GM13976 (cell line): Measurements from ENCODE around the gene LBHD2.

Source experiments
- DNase-seq: peaks from one replicate; pipeline ENCODE4 v3.0.0; 2012; ENCODE audit warnings: low spot score
- CTCF ChIP-seq: IDR thresholded peaks from 2 replicates; pipeline ENCODE4 v1.5.1; 2012; ENCODE audit warnings: borderline replicate concordance, mild to moderate bottlenecking; ENCODE audit not compliant: insufficient read depth; ENCODE audit errors: extremely low read depth, missing control alignments, control extremely low read depth
- in situ Hi-C: fragments of 300-500 bp; cut with MboI; formaldehyde crosslinking; loops from one replicate; pipeline ENCODE4 v1.12.0; 2022; ENCODE audit warnings: low sequenced_read_pairs, mixed read lengths, inconsistent platforms; ENCODE audit not compliant: unreplicated experiment

Gene LBHD2

DNA sequence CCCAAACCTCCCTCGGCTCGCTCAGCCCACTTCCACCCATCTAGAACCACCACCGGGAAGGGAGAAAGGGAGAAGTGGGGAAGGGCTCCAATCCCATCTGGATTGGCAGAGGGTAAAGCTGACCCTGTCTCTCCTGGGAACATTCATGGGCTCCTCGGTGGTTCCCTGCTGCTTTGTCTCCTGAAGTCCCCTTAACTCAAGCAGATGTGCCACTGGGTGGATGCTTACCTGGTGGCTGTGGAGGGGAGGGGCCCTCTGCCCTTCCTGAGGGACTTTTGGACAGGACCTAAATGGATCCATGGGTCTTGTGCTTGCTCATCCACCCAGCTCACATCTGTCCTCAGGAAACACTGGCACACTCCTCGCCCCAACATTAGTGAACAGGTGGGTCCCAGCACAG lies 24.5 kb upstream of the LBHD2 start:
- DNase-seq: no peak
- TF ChIP-seq CTCF: no peak
- in situ Hi-C loops: no loop called here

- no peak for DNase-seq
- in situ Hi-C loops: no loop called here
- no peak for TF ChIP-seq CTCF
These were observed 22.5 kb upstream of the LBHD2 start for GRCh38 chr14:103061482-103061976.

DNA sequence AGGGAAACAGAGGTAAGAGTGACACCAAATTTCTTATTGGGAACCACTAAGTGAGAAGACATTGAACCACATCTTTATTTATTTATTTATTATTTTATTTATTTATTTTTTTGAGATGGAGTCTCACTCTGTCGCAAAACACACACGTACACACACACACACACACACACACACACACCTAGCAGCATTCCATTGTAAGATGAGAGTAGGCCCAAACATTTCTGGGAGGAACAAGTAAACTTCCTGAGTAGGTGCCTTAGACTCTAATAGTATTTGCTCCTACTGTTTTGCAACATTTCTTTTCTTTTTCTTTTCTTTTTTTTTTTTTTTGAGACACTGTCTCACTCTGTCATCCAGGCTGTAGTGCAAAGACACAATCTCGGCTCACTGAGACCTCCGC lies 19.6 kb upstream of the LBHD2 start:
- no peak for TF ChIP-seq CTCF
- DNase-seq: no peak
- in situ Hi-C loops: no loop called here

DNA sequence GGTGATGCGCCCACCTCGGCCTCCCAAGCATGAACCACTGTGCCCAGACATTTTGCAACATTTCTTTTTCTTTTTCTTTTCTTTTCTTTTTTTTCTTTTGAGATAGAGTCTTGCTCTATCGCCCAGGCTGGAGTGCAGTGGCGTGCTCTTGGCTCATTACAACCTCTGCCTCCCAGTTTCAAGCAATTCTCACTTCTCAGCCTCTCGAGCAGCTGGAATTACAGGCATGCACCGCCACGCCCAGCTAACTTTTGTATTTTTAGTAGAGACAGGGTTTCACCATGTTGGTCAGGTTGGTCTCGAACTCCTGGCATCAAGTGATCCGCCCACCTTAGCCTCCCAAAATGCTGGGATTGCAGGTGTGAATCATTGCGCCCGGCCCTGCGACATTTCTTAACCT lies 19.0 kb upstream of the LBHD2 start:
- in situ Hi-C loops: no loop called here
- DNase-seq: no peak
- no peak for TF ChIP-seq CTCF

- in situ Hi-C loops: no loop called here
- no peak for TF ChIP-seq CTCF
- DNase-seq: no peak
These were observed 18.1 kb upstream of the LBHD2 start for GRCh38 chr14:103065861-103066260.

- DNase-seq: no peak
- TF ChIP-seq CTCF: no peak
- in situ Hi-C loops: no loop called here
These were observed 17.6 kb upstream of the LBHD2 start for GRCh38 chr14:103066399-103066798.
